K562 (cell line): Measurements from ENCODE around the gene CTDSPL. TPM values are rescaled to one million over a fixed set of nuclear protein-coding genes. Genes with fewer than 3 reads are reported as not detected.

Experiments used
- KLF13 ChIP-seq: fragments of 450-650 bp; IDR thresholded peaks from 2 replicates; pipeline ENCODE4 v1.6.1; 2016; ENCODE audit warnings: missing genetic modification characterization, low read depth, mild to moderate bottlenecking, missing compliant biosample characterization, moderate library complexity, borderline replicate concordance
- PBX2 ChIP-seq, 2 experiments: IDR thresholded peaks in 1 of 2; conservative IDR thresholded peaks in 1 of 2; 2 replicates each; pipeline ENCODE4 v1.6.1; 2016; ENCODE audit warnings: low read depth in 2 of 2, mild to moderate bottlenecking in 1 of 2, missing compliant biosample characterization in 1 of 2, missing genetic modification characterization in 1 of 2, moderate library complexity in 1 of 2
- RREB1 ChIP-seq: fragments of 250-450 bp; sonication (Bioruptor Pico); IDR thresholded peaks from 2 replicates; pipeline ENCODE4 v1.4.0; 2020
- STAT6 ChIP-seq: sonication (generic); formaldehyde crosslinking; IDR thresholded peaks from 2 replicates; pipeline ENCODE4 v1.8.1; 2023; ENCODE audit warnings: mild to moderate bottlenecking, missing genetic modification reagents
- ZFP91 ChIP-seq: sonication (generic); formaldehyde crosslinking; IDR thresholded peaks from 2 replicates; pipeline ENCODE4 v1.8.0; 2022; ENCODE audit warnings: mild to moderate bottlenecking, missing genetic modification reagents
- ZNF431 ChIP-seq: sonication (generic); formaldehyde crosslinking; IDR thresholded peaks from 2 replicates; pipeline ENCODE4 v1.8.0; 2022; ENCODE audit warnings: mild to moderate bottlenecking, missing genetic modification reagents
- polyA plus RNA-seq, 8 experiments: library from polyadenylated mRNA; depleted of rRNA in 4 of 8; stranded (reverse) in 5 of 8; unstranded in 3 of 8; fragments of >200 nt; fragmentation: Nextera tagmentation in 2 of 8; fragmentation: Illumina TruSeq in 1 of 8; extraction: Ambion mirVana in 2 of 8; extraction: Trizol in 1 of 8; gene quantifications; 2 replicates each; pipeline versions ENCODE4 v1.2.1 to v1.2.3, GENCODE V29; 2011 to 2014; ENCODE audit warnings: inconsistent platforms in 1 of 8, missing spikeins in 1 of 8
- total RNA-seq, 7 experiments: library from RNA; depleted of rRNA in 6 of 7; stranded (reverse); fragments of >200 nt in 6 of 7; fragmentation: Illumina TruSeq in 2 of 7; extraction: Trizol in 2 of 7; gene quantifications; 2 replicates each; pipeline versions ENCODE4 v1.2.1 to v1.2.3, GENCODE V29; 2011 to 2021; ENCODE audit warnings: low replicate concordance in 1 of 7

Gene CTDSPL
- total and polyA plus RNA-seq, 9 of the 15 experiments (the other 6 are each of a cell fraction or from before 2014, with no cell fraction given): 5.1 to 19.3 (median 11.3) TPM

- TF ChIP-seq RREB1 (CRISPR knock-in tag): peak; percentile 86; the same call in 1 of the 2 replicates
- TF ChIP-seq KLF13 (tag): no peak
- 0 out of 2 replicates have a peak, but pooled peaks have one; percentile 69 for TF ChIP-seq STAT6 (CRISPR knock-in tag)
- peak; percentile 21; the same call in 1 of the 2 replicates for TF ChIP-seq ZFP91 (CRISPR knock-in tag)
- no peak for TF ChIP-seq ZNF431
- no peak for TF ChIP-seq PBX2 (CRISPR knock-in tag; IDR thresholded peaks at IDR 0.05; ENCODE audit: low read depth)
- TF ChIP-seq PBX2 (tag; conservative IDR thresholded peaks at IDR 0.05; ENCODE audit: low read depth): no peak
These were observed 158.1 kb downstream of the CTDSPL start (continued) for GRCh38 chr3:38019658-38020341.
